PC-9 (cell line): ENCODE data around the gene SELENOI. TPM values are rescaled to one million over a fixed set of nuclear protein-coding genes. Genes with fewer than 3 reads are reported as not detected.
A peak's percentile ranks its signal among the peaks of the same experiment; 100 is the strongest.

Source experiments
- BruUV-seq: library from RNA; stranded (reverse); fragments of 400-500 nt; replicated peaks from 2 replicates; lab custom pipeline; 2021; lab: Mats Ljungman, UMichigan
- CTCF ChIA-PET: fragments of 300-600 bp; sonication (Branson Sonifier 250); formaldehyde crosslinking; loops from one replicate; lab custom pipeline; 2022; ENCODE audit warnings: antibody characterized with exemption; lab: Charles Lee
- POLR2A ChIA-PET: fragments of 300-600 bp; sonication (Branson Sonifier 250); formaldehyde crosslinking; loops from one replicate; lab custom pipeline; 2022; ENCODE audit warnings: antibody characterized with exemption; ENCODE audit not compliant: unreplicated experiment; lab: Charles Lee
- DNase-seq, 2 experiments: peaks; one replicate each; pipeline versions ENCODE4 v3.0.0 to v3.0.0-alpha.2; 2015 to 2022; ENCODE audit warnings: mixed read lengths in 1 of 2
- H2AFZ ChIP-seq: fragments of 200-600 bp; sonication (generic); 2 replicates; pipeline ENCODE4 v1.8.1; 2017; ENCODE audit warnings: antibody characterized with exemption
- H3F3A ChIP-seq: fragments of 200-600 bp; sonication (generic); 2 replicates; pipeline ENCODE4 v1.8.1; 2017; ENCODE audit warnings: antibody characterized with exemption, mild to moderate bottlenecking, low read depth; ENCODE audit not compliant: insufficient read depth
- H3K27ac ChIP-seq: fragments of 200-600 bp; sonication (generic); 2 replicates; pipeline ENCODE4 v1.6.1; 2016; ENCODE audit warnings: mixed run types
- H3K27me3 ChIP-seq: fragments of 200-600 bp; sonication (generic); 2 replicates; pipeline ENCODE4 v1.6.1; 2016; ENCODE audit warnings: low read depth, mixed run types; ENCODE audit not compliant: insufficient read depth
- H3K36me3 ChIP-seq: fragments of 200-600 bp; sonication (generic); 2 replicates; pipeline ENCODE4 v1.6.1; 2016; ENCODE audit warnings: low read depth, mixed run types
- H3K4me1 ChIP-seq: fragments of 200-600 bp; sonication (generic); replicated peaks from 2 replicates; pipeline ENCODE4 v1.6.1; 2016; ENCODE audit warnings: mixed run types; ENCODE audit not compliant: insufficient read depth
- H3K4me2 ChIP-seq: fragments of 200-600 bp; sonication (generic); 2 replicates; pipeline ENCODE4 v1.6.1; 2017; ENCODE audit warnings: mixed run types
- H3K4me3 ChIP-seq: fragments of 200-600 bp; sonication (generic); 2 replicates; pipeline ENCODE4 v1.6.1; 2016; ENCODE audit warnings: mixed run types
- H3K79me2 ChIP-seq: fragments of 200-600 bp; sonication (generic); 2 replicates; pipeline ENCODE4 v1.6.1; 2017; ENCODE audit warnings: low read depth, mixed run types
- H3K9me2 ChIP-seq: fragments of 200-600 bp; sonication (generic); 2 replicates; pipeline ENCODE4 v1.8.1; 2017; ENCODE audit warnings: mild to moderate bottlenecking; ENCODE audit not compliant: insufficient read depth
- H3K9me3 ChIP-seq: fragments of 200-600 bp; sonication (generic); 2 replicates; pipeline ENCODE4 v1.8.1; 2016; ENCODE audit warnings: low read depth; ENCODE audit not compliant: insufficient read depth
- H4K20me1 ChIP-seq: fragments of 200-600 bp; sonication (generic); 2 replicates; pipeline ENCODE4 v1.8.1; 2017; ENCODE audit not compliant: insufficient read depth
- EZH2 ChIP-seq: fragments of 200-600 bp; sonication (generic); IDR thresholded peaks from 2 replicates; pipeline ENCODE4 v1.8.0; 2017; ENCODE audit warnings: antibody characterized with exemption, low read depth
- intact Hi-C: fragments of 100-400 bp; cut with micrococcal nuclease; formaldehyde crosslinking; loops from one replicate; pipeline ENCODE4 v1.10.0; 2022; ENCODE audit not compliant: unreplicated experiment
- total RNA-seq: library from RNA; stranded (reverse); gene quantifications from 2 replicates; pipeline ENCODE4 v1.2.3, GENCODE V29; 2021
- TF ChIP-seq, protein P1 (sequence below): fragments of 200-600 bp; sonication (generic); conservative IDR thresholded peaks from 2 replicates; pipeline ENCODE4 v1.6.1; 2017; ENCODE audit warnings: mixed run types, antibody characterized with exemption, mild to moderate bottlenecking, moderate library complexity

The SELENOI gene
- total RNA-seq, 1 experiment from 2014 or later = 60.8 TPM

- no peaks in the 10 kb centered on the region; the same call in 1 of the 2 replicates for H4K20me1 ChIP-seq
- peak within 1 kb of the TSS; percentile 83 for H2AFZ ChIP-seq
- intact Hi-C loops = loop anchor here (10.0 kb wide), 1 partner anchor 118 kb away; no protein-coding TSS in a partner anchor
- ChIA-PET CTCF (no interaction called here), POLR2A (interaction anchor here (1.9 kb wide), 1 partner anchor 9 kb away, joined by 31 read pairs; no protein-coding TSS in a partner anchor)
- peak within 1 kb of the TSS; percentile 84 for H3K27ac ChIP-seq
- H3K27me3 ChIP-seq = no peaks in the 10 kb centered on the region
- no peaks in the 10 kb centered on the region for H3K9me3 ChIP-seq
- peaks cover 77% of the 10 kb centered on the region for H3K79me2 ChIP-seq
- no peaks in the 10 kb centered on the region for H3K36me3 ChIP-seq
- H3F3A ChIP-seq = peaks cover 20% of the 10 kb centered on the region; the same call in 1 of the 2 replicates
- TF ChIP-seq, protein P1, sequence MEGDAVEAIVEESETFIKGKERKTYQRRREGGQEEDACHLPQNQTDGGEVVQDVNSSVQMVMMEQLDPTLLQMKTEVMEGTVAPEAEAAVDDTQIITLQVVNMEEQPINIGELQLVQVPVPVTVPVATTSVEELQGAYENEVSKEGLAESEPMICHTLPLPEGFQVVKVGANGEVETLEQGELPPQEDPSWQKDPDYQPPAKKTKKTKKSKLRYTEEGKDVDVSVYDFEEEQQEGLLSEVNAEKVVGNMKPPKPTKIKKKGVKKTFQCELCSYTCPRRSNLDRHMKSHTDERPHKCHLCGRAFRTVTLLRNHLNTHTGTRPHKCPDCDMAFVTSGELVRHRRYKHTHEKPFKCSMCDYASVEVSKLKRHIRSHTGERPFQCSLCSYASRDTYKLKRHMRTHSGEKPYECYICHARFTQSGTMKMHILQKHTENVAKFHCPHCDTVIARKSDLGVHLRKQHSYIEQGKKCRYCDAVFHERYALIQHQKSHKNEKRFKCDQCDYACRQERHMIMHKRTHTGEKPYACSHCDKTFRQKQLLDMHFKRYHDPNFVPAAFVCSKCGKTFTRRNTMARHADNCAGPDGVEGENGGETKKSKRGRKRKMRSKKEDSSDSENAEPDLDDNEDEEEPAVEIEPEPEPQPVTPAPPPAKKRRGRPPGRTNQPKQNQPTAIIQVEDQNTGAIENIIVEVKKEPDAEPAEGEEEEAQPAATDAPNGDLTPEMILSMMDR = no peak
- no peak for TF ChIP-seq EZH2
- peaks cover 39% of the 10 kb centered on the region for H3K4me1 ChIP-seq
- H3K9me2 ChIP-seq = no peaks in the 10 kb centered on the region
- peak within 1 kb of the TSS; percentile 96 for H3K4me2 ChIP-seq
- H3K4me3 ChIP-seq = peak within 1 kb of the TSS; percentile 85
- DNase-seq = peak; percentile 49 to 63
- BruUV-seq = TSS peak; percentile 40
These were observed 611 bp downstream of the SELENOI start, which contains the start of gene ADGRF3 for GRCh38 chr2:26346454-26347053. TSS of gene ADGRF3 (minus strand) at chr2:26346789. CDS start at chr2:26346234, 555 bp downstream.

- Histone ChIP-seq H3K9me3 (no peaks in the 10 kb centered on the region), H3K9me2 (no peaks in the 10 kb centered on the region), H3F3A (peaks cover 20% of the 10 kb centered on the region; the same call in 1 of the 2 replicates), H3K79me2 (peaks cover 86% of the 10 kb centered on the region), H3K4me2 (peak overlapping the region; percentile 96), H2AFZ (no peak overlapping the region), H3K4me1 (peaks cover 47% of the 10 kb centered on the region), H3K4me3 (peak overlapping the region; percentile 85), H3K27ac (peak overlapping the region; percentile 72), H3K36me3 (no peaks in the 10 kb centered on the region), H3K27me3 (no peaks in the 10 kb centered on the region), H4K20me1 (no peaks in the 10 kb centered on the region; the same call in 1 of the 2 replicates)
- no peak for DNase-seq
- POLR2A ChIA-PET = interaction anchor here (0.6 to 1.9 kb wide), 2 partner anchors 8 to 468 kb away, joined by 3 to 31 read pairs; no protein-coding TSS in a partner anchor
- no TSS peak for BruUV-seq
- intact Hi-C loops = loop anchor here (10.0 kb wide), 1 partner anchor 117 kb away; no protein-coding TSS in a partner anchor
- TF ChIP-seq, protein P1 = no peak
- TF ChIP-seq EZH2 = no peak
- CTCF ChIA-PET = interaction anchor here (0.9 kb wide), 1 partner anchor 156 kb away, joined by 4 read pairs; no protein-coding TSS in a partner anchor
These were observed 1.4 kb downstream of the SELENOI start for GRCh38 chr2:26347286-26347865.

DNA sequence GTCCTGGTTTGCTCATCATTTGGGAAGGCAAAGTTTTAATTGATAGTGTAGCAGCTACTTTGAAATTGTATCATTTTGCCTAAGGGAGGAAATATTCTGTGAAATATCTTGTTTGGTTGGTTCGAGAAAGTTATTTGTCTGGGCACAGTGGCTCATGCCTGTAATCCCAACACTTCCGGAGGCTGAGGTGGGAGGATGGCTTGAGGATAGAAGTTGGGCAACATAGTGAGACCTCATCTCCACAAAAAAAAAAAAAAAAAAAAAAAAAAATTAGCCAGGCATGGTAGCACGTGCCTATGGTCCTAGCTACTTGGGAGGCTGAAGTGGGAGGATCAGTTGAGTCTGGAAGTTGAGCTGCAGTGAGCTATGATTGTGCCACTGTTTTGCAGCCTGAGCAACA is 3.7 kb downstream of the SELENOI start:
- Histone ChIP-seq H3K27me3 (no peaks in the 10 kb centered on the region), H3K27ac (no peak overlapping the region), H3K4me1 (peaks cover 48% of the 10 kb centered on the region), H3K79me2 (peaks cover 96% of the 10 kb centered on the region), H4K20me1 (no peaks in the 10 kb centered on the region; the same call in 1 of the 2 replicates), H2AFZ (no peak overlapping the region), H3K4me2 (no peak overlapping the region), H3K36me3 (peaks cover 5% of the 10 kb centered on the region; the same call in 1 of the 2 replicates), H3K9me3 (no peaks in the 10 kb centered on the region), H3K9me2 (no peaks in the 10 kb centered on the region), H3F3A (peaks cover 25% of the 10 kb centered on the region), H3K4me3 (no peak overlapping the region)
- no TSS peak for BruUV-seq
- CTCF ChIA-PET = no interaction called here
- TF ChIP-seq, protein P1 = no peak
- TF ChIP-seq EZH2 = no peak
- intact Hi-C loops = loop anchor here (10.0 kb wide), 1 partner anchor 115 kb away; no protein-coding TSS in a partner anchor
- POLR2A ChIA-PET = no interaction called here
- peak in 1 of 2 experiments; percentile 48 for DNase-seq
